Stomach smooth muscle (tissue), 2 donors: ENCODE measurements around the gene BYSL.
A peak's percentile ranks its signal among the peaks of the same experiment; 100 is the strongest.

Source experiments
- H3K27ac ChIP-seq: one replicate; pipeline ENCODE4 v1.7.0; 2013; ENCODE audit warnings: mild to moderate bottlenecking, low read length, inconsistent platforms
- H3K27me3 ChIP-seq, 2 donors: one replicate each; pipeline ENCODE4 v1.7.0; 2013; ENCODE audit warnings: low read length in 2 of 2; ENCODE audit not compliant: insufficient read depth in 2 of 2, control insufficient read depth in 1 of 2
- H3K36me3 ChIP-seq, 2 donors: one replicate each; pipeline ENCODE4 v1.7.0; 2013; ENCODE audit warnings: low read length in 2 of 2; ENCODE audit not compliant: control insufficient read depth in 2 of 2, insufficient read depth in 2 of 2
- H3K4me1 ChIP-seq: one replicate; pipeline ENCODE4 v1.7.0; 2013; ENCODE audit warnings: low read length; ENCODE audit not compliant: control insufficient read depth, insufficient read depth
- H3K4me3 ChIP-seq, 2 donors: one replicate each; pipeline ENCODE4 v1.7.0; 2013; ENCODE audit warnings: low read length in 2 of 2
- H3K9ac ChIP-seq, 2 donors: one replicate each; pipeline ENCODE4 v1.7.0; 2013; ENCODE audit warnings: low read length in 2 of 2, mild to moderate bottlenecking in 1 of 2
- H3K9me3 ChIP-seq, 2 donors: one replicate each; pipeline ENCODE4 v1.7.0; 2013; ENCODE audit warnings: low read length in 2 of 2; ENCODE audit not compliant: control insufficient read depth in 2 of 2
- donor health status: healthy.
- donor health status: Pancreatic carcinoma.

BYSL gene

DNA sequence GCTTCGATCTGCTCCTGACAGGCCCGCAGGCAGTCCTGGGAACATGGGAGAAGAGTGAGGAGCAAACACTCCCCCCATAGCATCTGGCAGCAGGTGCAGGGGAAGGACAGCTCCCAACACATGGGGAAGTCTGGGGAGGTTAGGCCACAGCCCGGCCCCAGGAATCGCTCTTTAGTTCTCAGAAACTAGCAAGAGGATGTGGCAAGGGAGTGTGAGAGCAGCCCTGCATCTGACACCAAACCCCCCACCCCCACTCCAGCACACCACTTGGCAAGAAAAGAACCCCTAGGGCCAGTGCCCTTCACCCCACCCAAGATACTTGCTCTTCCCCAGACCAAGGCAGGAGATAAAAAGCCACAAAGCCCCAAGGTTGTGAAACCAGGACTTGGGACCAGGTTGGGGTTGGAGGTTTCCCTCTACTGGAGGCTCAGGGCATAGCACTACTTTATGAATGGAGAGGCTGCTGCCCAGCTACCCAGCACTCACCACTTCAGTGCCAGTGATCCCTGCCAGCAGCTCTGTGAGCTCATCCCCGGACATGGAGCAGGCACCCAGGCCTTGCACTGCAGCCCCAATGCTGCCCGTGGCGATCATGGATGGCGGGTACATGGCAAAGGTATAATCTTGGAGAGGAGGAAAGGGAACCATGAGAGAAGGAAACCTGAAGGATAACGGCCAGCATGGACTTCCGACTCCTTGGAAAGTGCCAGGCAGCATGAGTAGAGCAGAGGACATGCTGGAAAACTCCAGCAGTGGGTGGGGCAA, 15.0 kb downstream of the BYSL start:
- Histone ChIP-seq H3K36me3 (peaks cover 39% of the 10 kb centered on the region in 2 donors), H3K4me3 (peak overlapping the region in 1 of 2 donors; percentile 34)

GRCh38 chr6:41937472-41937860, 16.2 kb downstream of the BYSL start:
- Histone ChIP-seq H3K27me3 (no peaks in the 10 kb centered on the region), H3K36me3 (peaks cover 27% of the 10 kb centered on the region in 2 donors), H3K9ac (no peak overlapping the region), H3K4me3 (no peak overlapping the region), H3K9me3 (no peaks in the 10 kb centered on the region), H3K27ac (no peak overlapping the region), H3K4me1 (peaks cover 49% of the 10 kb centered on the region)

More for the DNA sequence above, 15.0 kb downstream of the BYSL start:
- no peaks in the 10 kb centered on the region for H3K9me3 ChIP-seq
- H3K27me3 ChIP-seq: no peaks in the 10 kb centered on the region
- H3K9ac ChIP-seq: peak overlapping the region in 1 of 2 donors; percentile 28
- H3K4me1 ChIP-seq: peaks cover 42% of the 10 kb centered on the region
- peak overlapping the region; percentile 31 for H3K27ac ChIP-seq

DNA sequence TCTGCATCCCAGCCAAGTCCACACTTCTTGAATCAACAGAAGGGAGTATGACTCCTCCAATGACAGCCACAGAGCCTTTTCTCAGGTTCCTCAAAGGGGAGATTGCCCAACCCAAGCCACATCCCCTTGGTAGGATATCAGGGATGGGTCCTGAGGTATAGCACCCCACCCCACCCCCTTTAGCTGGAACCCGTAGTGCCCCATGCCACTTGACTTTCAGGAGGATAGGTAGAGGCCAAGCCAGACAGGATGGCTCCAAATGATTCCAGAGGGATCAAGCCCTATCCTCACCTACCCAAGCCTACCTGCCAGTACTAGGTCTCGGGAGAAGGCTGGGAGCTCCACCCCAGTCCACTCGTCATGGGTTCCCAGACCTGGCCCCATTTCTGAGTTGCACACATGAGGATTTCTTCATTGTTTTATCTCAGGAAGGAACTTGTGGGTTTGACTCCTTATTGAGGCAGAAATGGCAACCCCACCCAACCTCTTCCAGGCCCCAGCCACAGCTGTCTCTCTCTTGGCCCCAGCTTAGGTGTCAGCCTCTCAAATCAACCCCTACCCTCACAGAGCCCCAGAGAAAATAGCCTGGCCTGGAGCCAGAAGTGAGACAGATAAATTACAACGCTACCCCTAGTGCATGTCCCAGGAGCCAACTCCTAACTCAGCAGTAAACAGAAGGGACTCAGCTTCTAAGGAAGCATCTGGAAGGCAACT, 16.7 kb downstream of the BYSL start:
- Histone ChIP-seq H3K9ac (no peak overlapping the region), H3K4me1 (peaks cover 51% of the 10 kb centered on the region), H3K36me3 (peaks cover 21% of the 10 kb centered on the region in 2 donors), H3K4me3 (peak overlapping the region in 1 of 2 donors; percentile 29), H3K27me3 (no peaks in the 10 kb centered on the region), H3K27ac (no peak overlapping the region), H3K9me3 (no peaks in the 10 kb centered on the region)

DNA sequence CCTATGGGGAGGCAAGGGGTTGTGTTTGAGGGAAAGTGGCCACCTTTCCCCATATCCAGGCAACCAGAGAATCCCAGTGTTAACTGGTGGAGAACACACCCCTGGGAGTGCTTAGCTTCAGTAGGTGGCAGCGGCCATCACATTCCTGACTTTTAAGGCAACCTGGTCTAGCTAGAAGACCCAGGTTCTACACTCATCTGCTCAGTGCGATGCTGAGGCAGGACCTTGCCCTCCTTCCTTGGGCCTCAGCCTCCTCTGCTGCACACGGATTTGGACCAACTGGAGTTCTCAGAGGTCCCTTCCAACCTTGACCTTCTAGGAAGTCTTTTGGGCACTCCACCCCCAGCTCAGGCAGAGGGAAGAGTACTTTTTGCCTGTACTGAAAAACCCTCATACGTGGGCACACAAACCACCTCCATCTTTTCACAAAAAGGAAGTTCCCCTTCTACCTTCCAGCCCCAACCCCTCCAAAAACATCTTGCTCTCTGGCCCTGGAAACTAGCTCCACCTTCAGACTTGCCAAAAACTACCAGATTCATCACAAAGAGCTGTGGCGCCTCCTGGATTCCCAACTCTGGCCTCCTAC, 17.4 kb downstream of the BYSL start:
- no peak overlapping the region for H3K9ac ChIP-seq
- H3K4me3 ChIP-seq: peak overlapping the region in 1 of 2 donors; percentile 89
- no peaks in the 10 kb centered on the region for H3K9me3 ChIP-seq
- no peaks in the 10 kb centered on the region for H3K27me3 ChIP-seq
- peaks cover 51% of the 10 kb centered on the region for H3K4me1 ChIP-seq
- H3K27ac ChIP-seq: peak overlapping the region; percentile 53
- H3K36me3 ChIP-seq: peaks cover 19 to 20% of the 10 kb centered on the region in 2 donors

DNA sequence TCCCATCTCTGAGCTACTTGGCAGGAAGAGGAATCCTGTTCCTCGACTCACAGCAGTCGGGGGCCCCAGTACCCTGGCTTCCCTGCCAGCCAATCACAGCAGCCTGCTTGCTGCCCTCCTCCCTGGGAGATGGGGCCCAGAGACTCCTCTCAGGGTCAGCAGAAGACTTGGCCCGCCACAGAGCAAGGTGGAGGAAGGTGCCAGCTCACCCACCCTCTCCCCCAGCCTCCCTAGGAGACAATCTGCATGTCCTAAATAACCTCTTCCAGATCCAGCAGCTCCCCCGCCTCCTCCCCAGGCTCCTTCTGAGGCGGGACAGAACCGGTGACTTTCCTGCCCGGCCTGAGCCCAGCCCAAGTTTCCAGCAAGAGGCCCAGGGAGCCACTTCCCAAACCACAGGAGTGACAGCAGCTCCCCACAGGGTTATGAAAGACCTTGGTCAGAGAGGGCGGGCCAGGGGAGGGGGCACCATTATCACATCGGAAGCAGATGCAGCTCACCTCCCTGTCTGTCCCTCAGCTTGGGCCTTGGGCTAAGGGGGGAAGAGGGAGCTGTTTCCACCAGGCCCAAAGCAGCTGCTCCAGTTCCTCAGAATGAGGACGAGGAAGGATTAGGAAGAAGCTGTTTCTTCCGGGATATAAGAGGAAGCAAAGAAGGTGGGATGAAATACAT, 18.0 kb downstream of the BYSL start:
- H3K9ac ChIP-seq: peak overlapping the region in 1 of 2 donors; percentile 19
- H3K27me3 ChIP-seq: no peaks in the 10 kb centered on the region
- peak overlapping the region; percentile 80 to 89 for H3K4me3 ChIP-seq
- peaks cover 15 to 20% of the 10 kb centered on the region in 2 donors for H3K36me3 ChIP-seq
- H3K4me1 ChIP-seq: peaks cover 51% of the 10 kb centered on the region
- H3K27ac ChIP-seq: peak overlapping the region; percentile 53
- no peaks in the 10 kb centered on the region for H3K9me3 ChIP-seq

DNA sequence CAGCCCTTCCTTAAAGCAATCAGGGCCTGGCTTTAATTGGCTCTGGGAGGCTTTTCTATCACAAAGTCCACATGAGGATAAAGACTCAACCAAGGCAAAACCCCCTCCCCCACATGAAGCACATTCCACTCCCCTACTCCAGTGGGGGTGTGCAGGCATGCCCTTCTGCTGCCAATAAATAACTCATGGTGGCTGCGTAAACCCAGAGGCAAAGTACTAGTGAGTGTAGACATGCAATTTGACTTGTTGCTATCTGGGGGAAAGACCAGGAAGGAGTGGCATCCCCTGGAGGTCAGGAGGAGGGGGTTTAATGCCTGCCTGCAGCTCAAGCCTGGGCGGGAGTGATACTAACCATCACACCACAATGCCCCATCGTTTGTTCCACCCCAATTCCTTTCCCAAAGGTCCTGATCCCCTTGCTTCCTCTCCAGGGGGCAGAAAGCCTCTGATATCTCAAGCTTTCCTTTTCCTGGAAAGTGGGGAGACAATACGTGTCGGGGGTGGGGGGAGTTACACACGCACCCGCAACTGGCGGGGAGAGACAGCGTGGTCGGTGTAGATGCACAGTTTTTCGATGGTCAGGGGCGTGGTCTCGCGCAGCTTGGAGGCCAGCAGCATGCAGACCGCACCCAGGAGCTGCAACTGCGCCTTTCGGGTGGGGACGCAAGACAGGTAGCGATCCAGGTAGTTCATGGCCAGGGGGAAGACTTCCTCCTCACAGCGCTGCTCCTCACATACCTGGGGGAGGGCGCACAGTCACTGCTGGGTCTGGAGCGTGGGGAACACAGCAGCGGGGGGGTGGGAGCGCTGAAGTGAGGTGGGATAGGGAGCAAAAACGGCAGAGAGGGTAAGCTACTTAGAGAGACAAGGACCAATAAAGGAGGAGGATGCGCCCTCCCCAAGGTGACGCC, 18.8 kb downstream of the BYSL start:
- Histone ChIP-seq H3K9ac (peak overlapping the region; percentile 62 to 76), H3K27me3 (no peaks in the 10 kb centered on the region), H3K4me1 (peaks cover 51% of the 10 kb centered on the region), H3K9me3 (no peaks in the 10 kb centered on the region), H3K27ac (peak overlapping the region; percentile 53), H3K36me3 (peaks cover 8 to 12% of the 10 kb centered on the region in 2 donors), H3K4me3 (peak overlapping the region; percentile 80 to 89)

GRCh38 chr6:41940759-41941279, 19.5 kb downstream of the BYSL start:
- Histone ChIP-seq H3K27me3 (no peaks in the 10 kb centered on the region), H3K4me3 (peak overlapping the region; percentile 80 to 89), H3K4me1 (peaks cover 51% of the 10 kb centered on the region), H3K36me3 (peaks cover 4 to 6% of the 10 kb centered on the region in 2 donors), H3K9ac (peak overlapping the region; percentile 73 to 76), H3K9me3 (no peaks in the 10 kb centered on the region), H3K27ac (peak overlapping the region; percentile 41)

GRCh38 chr6:41941280-41942066, 20.2 kb downstream of the BYSL start, which contains the start of gene CCND3:
Gene CCND3 (minus strand): TSS chr6:41941808. CDS start chr6:41941649, 159 bp downstream.
- peak within 1 kb of the TSS; percentile 77 for H3K27ac ChIP-seq
- peaks cover 45% of the 10 kb centered on the region for H3K4me1 ChIP-seq
- peaks cover 1 to 4% of the 10 kb centered on the region in 2 donors for H3K36me3 ChIP-seq

More at GRCh38 chr6:41941280-41942066, 20.2 kb downstream of the BYSL start, which contains the start of gene CCND3:
- peak within 1 kb of the TSS; percentile 73 to 76 for H3K9ac ChIP-seq
- peak within 1 kb of the TSS; percentile 80 to 89 for H3K4me3 ChIP-seq
- no peaks in the 10 kb centered on the region for H3K27me3 ChIP-seq
- H3K9me3 ChIP-seq: no peaks in the 10 kb centered on the region
